HepG2 (cell line): ENCODE measurements around the gene TMEM41A. TPM values are rescaled to one million over a fixed set of nuclear protein-coding genes. Genes with fewer than 3 reads are reported as not detected.

Experiments
- BRD4 ChIP-seq: sonication (generic); formaldehyde crosslinking; IDR thresholded peaks from 2 replicates; pipeline ENCODE4 v1.4.0; 2020; ENCODE audit warnings: missing genetic modification reagents
- FIP1L1 ChIP-seq: fragments of 200-400 bp; formaldehyde crosslinking; IDR thresholded peaks from 2 replicates; pipeline ENCODE4 v1.6.1; 2018; ENCODE audit warnings: low read depth, mild to moderate bottlenecking, low read length, moderate library complexity, borderline replicate concordance; ENCODE audit not compliant: insufficient read depth
- FOXJ3 ChIP-seq: sonication (generic); formaldehyde crosslinking; IDR thresholded peaks from 2 replicates; pipeline ENCODE4 v1.4.0; 2020; ENCODE audit warnings: missing genetic modification reagents, mild to moderate bottlenecking, borderline replicate concordance
- FOXP1 ChIP-seq, 2 experiments: fragments of 450-650 bp in 1 of 2; IDR thresholded peaks; 2 replicates each; pipeline ENCODE4 v1.6.1; 2017 to 2018; ENCODE audit warnings: antibody characterized with exemption in 1 of 2
- HOXD1 ChIP-seq: sonication (generic); formaldehyde crosslinking; IDR thresholded peaks from 2 replicates; pipeline ENCODE4 v1.5.0; 2020; ENCODE audit warnings: missing genetic modification reagents
- KLF12 ChIP-seq: sonication (generic); formaldehyde crosslinking; IDR thresholded peaks from 2 replicates; pipeline ENCODE4 v1.4.0; 2020; ENCODE audit warnings: missing genetic modification reagents, borderline replicate concordance
- NFYB ChIP-seq: sonication (generic); formaldehyde crosslinking; IDR thresholded peaks from 2 replicates; pipeline ENCODE4 v1.4.0; 2020; ENCODE audit warnings: missing genetic modification reagents
- TAF1 ChIP-seq: sonication (generic); formaldehyde crosslinking; IDR thresholded peaks from 2 replicates; pipeline ENCODE4 v1.4.0; 2020; ENCODE audit warnings: missing genetic modification reagents
- XRCC5 ChIP-seq: fragments of 200-400 bp; formaldehyde crosslinking; optimal IDR thresholded peaks from 2 replicates; pipeline ENCODE3; 2017; ENCODE audit warnings: mild to moderate bottlenecking, low read length
- ZKSCAN1 ChIP-seq: fragments of 150-350 bp; IDR thresholded peaks from 2 replicates; pipeline ENCODE4 v1.6.1; 2014; ENCODE audit warnings: low read length
- ZNF10 ChIP-seq: sonication (generic); formaldehyde crosslinking; IDR thresholded peaks from 2 replicates; pipeline ENCODE4 v1.4.0; 2020; ENCODE audit warnings: mild to moderate bottlenecking, low read depth, missing genetic modification reagents, borderline replicate concordance
- ZNF224 ChIP-seq: sonication (generic); formaldehyde crosslinking; IDR thresholded peaks from 2 replicates; pipeline ENCODE4 v1.5.0; 2020; ENCODE audit warnings: mild to moderate bottlenecking, missing genetic modification reagents
- ZNF614 ChIP-seq: IDR thresholded peaks from 2 replicates; pipeline ENCODE4 v1.6.1; 2018; ENCODE audit warnings: missing biosample characterization, missing genetic modification reagents, inconsistent platforms, borderline replicate concordance
- polyA plus RNA-seq, 8 experiments: library from polyadenylated mRNA; depleted of rRNA in 3 of 8; stranded (reverse) in 7 of 8; unstranded in 1 of 8; fragments of >200 nt; fragmentation: Illumina TruSeq in 4 of 8; extraction: Trizol in 4 of 8; gene quantifications; 2 replicates each; pipeline versions ENCODE4 v1.2.1 to v1.2.3, GENCODE V29; 2011 to 2016; ENCODE audit warnings: low read depth in 4 of 8, missing spikeins in 1 of 8, mixed read lengths in 1 of 8; ENCODE audit not compliant: insufficient read depth in 1 of 8
- total RNA-seq, 5 experiments: library from RNA; depleted of rRNA; stranded (reverse); fragments of >200 nt; fragmentation: Illumina TruSeq; extraction: Trizol; gene quantifications; 2 replicates each; pipeline ENCODE4 v1.2.3, GENCODE V29; 2016; ENCODE audit warnings: low read depth in 1 of 5
- TF ChIP-seq, protein P1 (sequence below): sonication (generic); formaldehyde crosslinking; IDR thresholded peaks from 2 replicates; pipeline ENCODE4 v1.9.0; 2021; ENCODE audit warnings: mild to moderate bottlenecking, missing genetic modification reagents
- TF ChIP-seq, protein P2 (sequence below): sonication (generic); formaldehyde crosslinking; IDR thresholded peaks from 2 replicates; pipeline ENCODE4 v1.4.0; 2020; ENCODE audit warnings: missing genetic modification reagents
- TF ChIP-seq, protein P3 (sequence below): sonication (generic); formaldehyde crosslinking; IDR thresholded peaks from 2 replicates; pipeline ENCODE4 v1.4.0; 2020; ENCODE audit warnings: mild to moderate bottlenecking, low read depth, missing genetic modification reagents

TMEM41A gene
- total and polyA plus RNA-seq, 2 of the 13 experiments (the other 11 are each of a cell fraction or from before 2014, with no cell fraction given): 30.0 to 40.0 TPM

DNA sequence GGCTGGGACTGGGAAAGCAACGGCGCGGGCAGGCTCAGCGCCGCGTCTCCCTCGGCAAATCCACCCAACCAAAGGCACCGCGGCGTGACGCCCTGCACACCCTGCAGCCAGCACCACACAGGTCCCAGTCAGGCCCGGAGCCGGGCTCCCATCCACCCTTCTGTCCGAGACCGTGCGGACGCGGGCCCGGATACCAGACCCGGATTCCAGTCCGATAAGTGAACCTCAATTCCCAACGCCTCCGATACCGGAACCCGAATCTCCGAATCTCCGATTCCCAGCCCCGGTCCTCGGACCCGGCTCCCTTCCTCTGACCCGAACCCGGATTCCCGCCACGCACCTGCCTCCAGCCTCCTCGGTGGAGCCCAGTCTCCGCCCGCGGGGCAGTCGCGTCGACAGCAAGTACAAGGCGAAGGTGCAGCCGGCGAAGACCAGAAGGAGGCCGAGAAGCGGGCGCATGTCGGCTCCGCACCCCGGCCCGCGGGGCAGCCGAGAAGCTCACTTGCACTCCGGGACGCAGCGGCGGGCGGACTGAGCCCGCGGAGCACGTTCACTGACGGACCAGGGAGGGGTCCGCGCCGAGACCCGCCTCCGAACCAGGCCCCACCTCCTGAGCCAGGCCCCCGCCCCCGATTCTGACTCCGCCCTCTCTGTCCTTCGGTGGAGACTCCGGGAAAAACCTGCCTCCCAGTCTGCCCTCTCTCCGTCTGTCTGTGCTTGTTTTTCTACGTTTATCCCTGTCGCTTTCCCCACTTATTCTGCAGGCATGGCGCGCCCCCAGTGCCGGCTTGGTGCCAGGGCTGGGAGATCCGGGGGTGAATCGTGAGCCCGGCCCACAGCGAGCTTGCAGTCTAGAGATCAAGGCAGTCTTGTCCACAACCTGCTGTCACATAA lies at the start of gene TMEM41A (continued):
- TF ChIP-seq, protein P1, sequence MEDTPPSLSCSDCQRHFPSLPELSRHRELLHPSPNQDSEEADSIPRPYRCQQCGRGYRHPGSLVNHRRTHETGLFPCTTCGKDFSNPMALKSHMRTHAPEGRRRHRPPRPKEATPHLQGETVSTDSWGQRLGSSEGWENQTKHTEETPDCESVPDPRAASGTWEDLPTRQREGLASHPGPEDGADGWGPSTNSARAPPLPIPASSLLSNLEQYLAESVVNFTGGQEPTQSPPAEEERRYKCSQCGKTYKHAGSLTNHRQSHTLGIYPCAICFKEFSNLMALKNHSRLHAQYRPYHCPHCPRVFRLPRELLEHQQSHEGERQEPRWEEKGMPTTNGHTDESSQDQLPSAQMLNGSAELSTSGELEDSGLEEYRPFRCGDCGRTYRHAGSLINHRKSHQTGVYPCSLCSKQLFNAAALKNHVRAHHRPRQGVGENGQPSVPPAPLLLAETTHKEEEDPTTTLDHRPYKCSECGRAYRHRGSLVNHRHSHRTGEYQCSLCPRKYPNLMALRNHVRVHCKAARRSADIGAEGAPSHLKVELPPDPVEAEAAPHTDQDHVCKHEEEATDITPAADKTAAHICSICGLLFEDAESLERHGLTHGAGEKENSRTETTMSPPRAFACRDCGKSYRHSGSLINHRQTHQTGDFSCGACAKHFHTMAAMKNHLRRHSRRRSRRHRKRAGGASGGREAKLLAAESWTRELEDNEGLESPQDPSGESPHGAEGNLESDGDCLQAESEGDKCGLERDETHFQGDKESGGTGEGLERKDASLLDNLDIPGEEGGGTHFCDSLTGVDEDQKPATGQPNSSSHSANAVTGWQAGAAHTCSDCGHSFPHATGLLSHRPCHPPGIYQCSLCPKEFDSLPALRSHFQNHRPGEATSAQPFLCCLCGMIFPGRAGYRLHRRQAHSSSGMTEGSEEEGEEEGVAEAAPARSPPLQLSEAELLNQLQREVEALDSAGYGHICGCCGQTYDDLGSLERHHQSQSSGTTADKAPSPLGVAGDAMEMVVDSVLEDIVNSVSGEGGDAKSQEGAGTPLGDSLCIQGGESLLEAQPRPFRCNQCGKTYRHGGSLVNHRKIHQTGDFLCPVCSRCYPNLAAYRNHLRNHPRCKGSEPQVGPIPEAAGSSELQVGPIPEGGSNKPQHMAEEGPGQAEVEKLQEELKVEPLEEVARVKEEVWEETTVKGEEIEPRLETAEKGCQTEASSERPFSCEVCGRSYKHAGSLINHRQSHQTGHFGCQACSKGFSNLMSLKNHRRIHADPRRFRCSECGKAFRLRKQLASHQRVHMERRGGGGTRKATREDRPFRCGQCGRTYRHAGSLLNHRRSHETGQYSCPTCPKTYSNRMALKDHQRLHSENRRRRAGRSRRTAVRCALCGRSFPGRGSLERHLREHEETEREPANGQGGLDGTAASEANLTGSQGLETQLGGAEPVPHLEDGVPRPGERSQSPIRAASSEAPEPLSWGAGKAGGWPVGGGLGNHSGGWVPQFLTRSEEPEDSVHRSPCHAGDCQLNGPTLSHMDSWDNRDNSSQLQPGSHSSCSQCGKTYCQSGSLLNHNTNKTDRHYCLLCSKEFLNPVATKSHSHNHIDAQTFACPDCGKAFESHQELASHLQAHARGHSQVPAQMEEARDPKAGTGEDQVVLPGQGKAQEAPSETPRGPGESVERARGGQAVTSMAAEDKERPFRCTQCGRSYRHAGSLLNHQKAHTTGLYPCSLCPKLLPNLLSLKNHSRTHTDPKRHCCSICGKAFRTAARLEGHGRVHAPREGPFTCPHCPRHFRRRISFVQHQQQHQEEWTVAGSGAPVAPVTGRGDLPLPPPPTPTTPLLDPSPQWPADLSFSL: peak; percentile 61; the same call in 1 of the 2 replicates
- TF ChIP-seq, protein P2, sequence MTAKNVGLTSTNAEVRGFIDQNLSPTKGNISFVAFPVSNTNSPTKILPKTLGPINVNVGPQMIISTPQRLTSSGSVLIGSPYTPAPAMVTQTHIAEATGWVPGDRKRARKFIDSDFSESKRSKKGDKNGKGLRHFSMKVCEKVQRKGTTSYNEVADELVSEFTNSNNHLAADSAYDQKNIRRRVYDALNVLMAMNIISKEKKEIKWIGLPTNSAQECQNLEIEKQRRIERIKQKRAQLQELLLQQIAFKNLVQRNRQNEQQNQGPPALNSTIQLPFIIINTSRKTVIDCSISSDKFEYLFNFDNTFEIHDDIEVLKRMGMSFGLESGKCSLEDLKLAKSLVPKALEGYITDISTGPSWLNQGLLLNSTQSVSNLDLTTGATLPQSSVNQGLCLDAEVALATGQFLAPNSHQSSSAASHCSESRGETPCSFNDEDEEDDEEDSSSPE (CRISPR knock-in tag): peak; percentile 71
- TF ChIP-seq, protein P3, sequence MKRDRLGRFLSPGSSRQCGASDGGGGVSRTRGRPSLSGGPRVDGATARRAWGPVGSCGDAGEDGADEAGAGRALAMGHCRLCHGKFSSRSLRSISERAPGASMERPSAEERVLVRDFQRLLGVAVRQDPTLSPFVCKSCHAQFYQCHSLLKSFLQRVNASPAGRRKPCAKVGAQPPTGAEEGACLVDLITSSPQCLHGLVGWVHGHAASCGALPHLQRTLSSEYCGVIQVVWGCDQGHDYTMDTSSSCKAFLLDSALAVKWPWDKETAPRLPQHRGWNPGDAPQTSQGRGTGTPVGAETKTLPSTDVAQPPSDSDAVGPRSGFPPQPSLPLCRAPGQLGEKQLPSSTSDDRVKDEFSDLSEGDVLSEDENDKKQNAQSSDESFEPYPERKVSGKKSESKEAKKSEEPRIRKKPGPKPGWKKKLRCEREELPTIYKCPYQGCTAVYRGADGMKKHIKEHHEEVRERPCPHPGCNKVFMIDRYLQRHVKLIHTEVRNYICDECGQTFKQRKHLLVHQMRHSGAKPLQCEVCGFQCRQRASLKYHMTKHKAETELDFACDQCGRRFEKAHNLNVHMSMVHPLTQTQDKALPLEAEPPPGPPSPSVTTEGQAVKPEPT: no peak; the same call in 1 of the 2 replicates
- no peak for TF ChIP-seq FIP1L1
- no peak for TF ChIP-seq ZNF224 (CRISPR knock-in tag)
- TF ChIP-seq ZKSCAN1: no peak
- TF ChIP-seq ZNF614 (CRISPR knock-in tag): peak; percentile 75; the same call in 1 of the 2 replicates
- peak; percentile 97 for TF ChIP-seq TAF1 (CRISPR knock-in tag)
- peak; percentile 69 for TF ChIP-seq BRD4 (CRISPR knock-in tag)
- TF ChIP-seq NFYB: no peak
- peak; percentile 84 for TF ChIP-seq HOXD1 (CRISPR knock-in tag)
- 0 out of 2 replicates have a peak, but pooled peaks have one; percentile 28 for TF ChIP-seq FOXJ3 (CRISPR knock-in tag)
- TF ChIP-seq FOXP1 (IDR thresholded peaks at IDR 0.05): no peak
- peak; percentile 39; the same call in 1 of the 2 replicates for TF ChIP-seq FOXP1 (CRISPR knock-in tag; IDR thresholded peaks at IDR 0.05)
- TF ChIP-seq ZNF10 (CRISPR knock-in tag): no peak
- peak; percentile 98 for TF ChIP-seq KLF12 (CRISPR knock-in tag)
- peak; percentile 93 for TF ChIP-seq XRCC5
